Fibroblast of gingiva (primary cell): ENCODE data around the gene SUN5.
"Not testable (repeated sequence)": the region's sequence is repeated elsewhere in the genome, so short reads cannot be mapped to it uniquely, and the experiment has no call there.

Experiments used
- DNase-seq: peaks from one replicate; pipeline ENCODE4 v3.0.0-alpha.2; 2011; ENCODE audit warnings: low read depth

SUN5 gene

GRCh38 chr20:33004141-33004751 lies at the start of gene SUN5:
Gene SUN5 (minus strand): TSS chr20:33004433. CDS start chr20:33004340, 93 bp downstream.
- DNase-seq = no peak

DNA sequence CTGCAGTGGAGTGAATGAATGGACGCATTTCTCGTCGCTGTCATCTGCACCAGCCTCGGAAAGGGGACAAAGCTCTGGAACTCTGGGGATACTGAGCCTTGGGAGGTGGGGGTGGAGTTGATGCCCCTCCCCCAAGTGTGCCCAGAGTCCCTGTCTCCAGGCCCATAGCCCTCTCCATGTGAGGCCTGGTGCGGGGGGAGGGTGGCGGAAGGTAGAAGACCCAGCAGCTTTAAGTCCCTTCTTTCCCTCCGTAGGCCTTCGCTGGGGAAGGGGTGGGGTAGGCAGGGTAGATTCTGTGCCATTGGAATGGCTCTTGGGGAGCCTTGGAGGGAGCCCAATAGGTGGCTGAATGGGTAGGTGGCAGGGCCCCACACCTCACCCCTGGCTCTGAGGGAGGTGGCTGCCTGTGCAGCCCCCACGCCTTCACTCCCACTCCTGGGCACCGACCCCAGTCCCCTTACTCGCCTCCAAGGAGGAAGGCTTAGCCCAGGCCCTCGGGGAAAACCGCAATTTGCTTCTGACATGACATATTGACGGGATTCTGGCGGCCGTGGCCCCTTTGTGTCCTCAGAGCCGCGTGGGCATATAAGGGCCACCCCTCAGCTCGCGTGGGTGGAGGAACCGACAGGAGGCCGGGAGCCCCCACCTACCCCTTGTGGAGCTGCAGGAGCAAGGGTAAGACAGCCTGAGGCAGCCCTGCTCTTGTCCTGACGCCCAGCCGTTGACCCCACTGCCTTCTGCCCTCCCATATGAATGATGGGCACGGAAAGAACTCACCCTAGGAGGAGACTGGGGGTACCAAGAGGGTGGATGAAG lies 49.3 kb upstream of the SUN5 start, which contains the start of gene BPIFB3:
BPIFB3 (plus strand) TSS at position 613 of the 816 bp plus-strand sequence. CDS start 1,533 bp downstream, outside the sequence.
- no peak for DNase-seq

DNA sequence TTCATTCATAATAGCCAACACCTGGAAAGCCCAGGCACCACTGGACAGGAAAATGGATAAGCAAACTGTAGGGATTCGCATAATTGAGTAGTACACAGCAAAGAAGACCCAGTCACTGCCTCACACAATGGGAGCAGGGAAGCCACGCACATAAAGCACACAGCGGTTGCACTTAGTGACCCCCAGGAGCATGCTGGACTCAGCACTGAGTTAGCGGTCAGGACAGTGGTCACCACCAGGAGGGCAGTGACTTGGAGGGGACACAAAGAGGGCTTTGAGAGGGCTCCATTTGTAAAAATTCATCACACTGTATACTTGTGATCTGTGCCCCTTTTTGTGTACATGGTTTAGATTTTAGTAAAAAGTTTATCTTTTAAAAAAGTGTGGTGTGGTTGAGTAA lies 47.1 kb upstream of the SUN5 start:
- DNase-seq = no peak

- no peak for DNase-seq
Measured at GRCh38 chr20:33046412-33046811, 42.2 kb upstream of the SUN5 start.

DNA sequence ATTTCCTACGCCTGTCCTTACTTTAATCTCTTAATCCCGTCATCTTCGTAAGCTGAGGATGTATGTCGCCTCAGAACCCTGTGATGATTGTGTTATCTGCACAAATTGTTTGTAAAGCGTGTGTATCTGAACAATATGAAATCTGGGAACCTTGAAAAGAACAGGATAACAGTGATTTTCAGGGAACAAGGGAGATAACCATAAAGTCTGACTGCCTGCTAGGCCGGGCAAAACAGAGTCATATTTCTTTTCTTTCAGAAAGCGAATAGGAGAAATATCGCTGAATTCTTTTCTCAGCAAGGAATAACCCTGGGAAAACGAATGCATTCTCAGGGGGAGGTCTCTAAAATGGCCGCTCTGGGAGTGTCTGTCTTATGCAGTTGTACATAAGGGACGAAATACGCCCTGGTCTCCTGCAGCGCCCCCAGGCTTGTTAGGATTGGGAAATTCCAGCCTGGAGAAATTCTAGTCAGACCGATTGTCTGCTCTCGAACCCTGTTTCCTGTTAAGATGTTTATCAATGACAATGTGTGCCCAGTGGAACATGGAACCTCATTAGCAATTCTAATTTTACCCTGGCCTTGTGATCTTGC lies 41.0 kb upstream of the SUN5 start:
- not testable (repeated sequence) for DNase-seq

DNA sequence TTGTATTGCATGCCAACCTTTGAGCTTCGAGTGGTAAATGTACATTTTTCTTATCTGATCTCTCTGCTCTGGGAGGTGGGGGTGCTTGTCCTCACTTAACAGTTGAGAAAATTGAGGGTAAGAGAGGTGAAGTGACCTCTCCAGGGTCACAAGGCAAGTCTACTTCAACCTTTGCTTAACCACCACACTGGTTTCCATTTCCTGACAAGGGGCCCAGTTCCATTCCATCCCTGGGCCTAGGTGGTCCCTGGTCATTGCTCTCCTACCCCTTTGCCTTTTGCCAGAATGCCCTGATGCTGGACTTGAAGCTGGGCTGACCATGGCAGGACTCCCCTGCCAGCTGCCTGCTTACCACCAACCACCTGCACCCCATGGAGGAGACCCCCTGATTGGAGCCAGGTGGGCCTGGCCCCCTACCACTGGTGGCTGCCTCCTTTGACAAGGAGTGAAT lies 39.5 kb upstream of the SUN5 start:
- DNase-seq = no peak

DNA sequence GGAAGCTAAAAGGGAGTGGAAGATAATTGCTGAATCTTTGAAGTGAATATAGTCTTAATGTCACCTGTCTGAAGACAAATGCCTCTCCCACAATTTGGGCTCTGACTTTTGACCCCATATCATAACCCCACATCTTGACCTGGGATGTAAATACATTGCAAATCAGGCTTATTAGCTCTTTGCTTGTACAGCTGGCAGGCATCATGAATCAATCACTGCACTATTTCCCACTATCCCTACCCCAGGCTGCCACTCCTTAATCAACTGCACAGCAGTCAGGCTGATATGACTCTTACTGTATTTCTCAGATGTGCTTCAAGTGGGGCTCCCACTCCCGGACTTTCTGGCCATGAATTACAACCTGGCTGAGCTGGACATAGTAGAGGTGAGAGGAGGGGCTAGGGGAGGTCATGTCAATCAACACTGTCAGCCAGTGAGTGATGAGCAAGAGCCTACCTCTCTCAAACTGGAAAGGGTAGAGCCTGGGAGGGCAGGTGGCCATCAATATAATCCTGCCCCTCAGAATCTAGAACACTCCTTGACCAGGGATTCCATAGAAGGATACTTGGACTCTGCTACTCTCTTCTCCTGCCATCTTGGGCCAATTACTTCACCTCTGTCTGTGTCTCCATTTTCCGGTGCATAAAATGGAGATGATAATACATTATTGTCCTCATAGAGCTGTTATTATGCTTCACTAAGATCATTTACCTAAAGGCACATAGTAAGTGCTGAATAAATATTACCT lies 38.9 kb upstream of the SUN5 start:
- no peak for DNase-seq

DNA sequence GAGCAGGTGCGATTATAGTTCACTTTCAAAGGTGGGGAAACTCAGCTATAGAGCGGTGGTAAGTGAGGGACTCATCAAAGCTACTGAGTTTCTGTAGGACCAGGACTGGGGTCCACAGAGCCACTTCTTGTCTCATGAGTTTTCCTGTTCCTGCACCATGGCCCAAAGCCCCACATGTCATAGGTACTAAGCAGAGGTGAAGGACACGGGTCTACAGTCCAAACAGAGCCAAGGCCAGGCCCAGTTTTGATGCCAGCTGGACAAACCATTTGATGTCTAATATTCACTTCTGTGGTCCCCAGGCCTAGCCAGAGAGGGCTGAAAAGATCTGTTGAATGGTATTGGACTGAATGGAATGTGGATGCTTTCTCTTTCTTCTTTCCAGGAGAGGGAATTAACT lies 38.2 kb upstream of the SUN5 start:
- DNase-seq = no peak

GRCh38 chr20:33038243-33038642 lies 34.0 kb upstream of the SUN5 start:
- DNase-seq = no peak

GRCh38 chr20:33037456-33037855 lies 33.2 kb upstream of the SUN5 start:
- DNase-seq = no peak

- DNase-seq = no peak
Measured at GRCh38 chr20:33034901-33035492, 30.8 kb upstream of the SUN5 start.

DNA sequence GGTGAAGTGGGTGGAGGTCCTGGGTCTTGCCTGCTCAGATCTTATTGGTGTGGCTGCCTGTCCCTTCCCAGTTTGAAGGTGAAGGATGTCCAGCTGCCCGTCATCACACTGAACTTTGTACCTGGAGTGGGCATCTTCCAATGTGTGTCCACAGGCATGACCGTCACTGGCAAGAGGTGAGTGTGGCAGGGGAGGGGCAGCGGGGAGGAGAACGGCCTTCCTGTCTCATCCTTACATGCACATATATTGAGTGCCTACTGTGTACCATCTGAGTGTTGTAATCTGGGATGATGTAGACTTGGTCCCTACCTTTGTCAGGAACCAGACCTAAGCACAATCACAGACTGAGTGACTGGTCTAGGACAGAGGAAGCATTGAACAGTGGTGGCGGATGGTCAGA lies 29.9 kb upstream of the SUN5 start:
- no peak for DNase-seq

DNA sequence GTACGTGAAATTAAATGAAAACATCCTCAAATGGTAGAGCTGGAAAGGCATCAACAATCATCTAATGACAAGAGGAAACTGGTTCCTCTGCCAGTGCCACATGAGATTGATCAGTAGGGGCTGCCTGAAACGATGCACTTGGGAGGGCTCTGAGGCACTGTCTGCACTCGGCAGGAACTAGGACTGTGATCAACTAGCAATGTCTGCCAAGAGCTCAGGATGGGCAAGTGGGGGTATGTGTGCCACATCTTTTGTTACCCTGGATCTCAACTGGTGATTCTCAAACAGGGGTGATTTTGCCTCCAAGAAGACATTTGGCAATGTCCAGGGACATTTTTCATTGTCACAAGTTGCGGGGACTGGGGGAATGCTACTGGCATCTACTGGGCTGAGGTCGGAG lies 29.1 kb upstream of the SUN5 start:
- DNase-seq = no peak

DNA sequence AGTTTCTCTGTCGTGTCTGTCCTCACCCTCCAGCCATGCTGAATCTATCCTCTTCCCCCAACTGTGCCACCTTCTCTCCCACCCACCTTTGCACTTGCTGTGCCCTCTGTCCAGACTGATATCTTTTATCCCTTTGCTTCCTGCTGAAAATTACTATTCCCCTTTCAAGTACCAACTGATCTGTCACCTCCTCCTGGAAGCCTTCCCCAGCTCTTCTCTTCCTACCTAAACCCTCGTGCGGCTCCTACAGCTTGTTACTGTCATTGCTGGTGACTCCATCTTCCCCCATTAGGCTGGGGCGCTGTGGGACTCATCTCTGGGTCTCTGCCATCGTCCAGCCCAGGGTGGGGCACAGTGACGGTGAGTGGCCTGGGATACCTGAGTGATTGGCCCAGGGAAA lies 28.3 kb upstream of the SUN5 start:
- no peak for DNase-seq

- DNase-seq = no peak
Measured at GRCh38 chr20:33031531-33031930, 27.3 kb upstream of the SUN5 start, which contains the start of gene BPIFB6. Gene BPIFB6 (plus strand): TSS chr20:33031648. CDS start chr20:33031648, 0 bp downstream.

- no peak for DNase-seq
Measured at GRCh38 chr20:33030569-33030968, 26.3 kb upstream of the SUN5 start.

GRCh38 chr20:33030076-33030475 lies 25.8 kb upstream of the SUN5 start:
- no peak for DNase-seq

DNA sequence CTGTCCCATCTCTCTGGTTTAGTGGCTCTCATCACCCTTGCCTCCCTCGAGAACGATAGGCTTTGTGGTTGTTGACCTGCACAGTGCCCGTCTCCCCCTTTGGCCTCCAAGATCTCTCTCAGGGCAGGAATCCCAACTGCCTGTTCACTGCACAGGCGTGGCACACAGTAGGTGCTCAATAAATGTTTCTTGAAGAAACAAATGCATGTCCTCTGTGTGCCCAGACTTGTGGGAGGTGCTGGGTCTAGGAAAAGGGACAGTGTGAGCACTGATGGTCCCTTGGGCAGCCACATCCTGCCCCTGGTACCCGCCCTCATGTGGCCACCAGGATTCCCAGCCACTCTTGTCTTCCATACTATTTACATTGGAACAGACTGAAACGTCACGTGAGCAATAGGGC lies 24.6 kb upstream of the SUN5 start:
- no peak for DNase-seq

DNA sequence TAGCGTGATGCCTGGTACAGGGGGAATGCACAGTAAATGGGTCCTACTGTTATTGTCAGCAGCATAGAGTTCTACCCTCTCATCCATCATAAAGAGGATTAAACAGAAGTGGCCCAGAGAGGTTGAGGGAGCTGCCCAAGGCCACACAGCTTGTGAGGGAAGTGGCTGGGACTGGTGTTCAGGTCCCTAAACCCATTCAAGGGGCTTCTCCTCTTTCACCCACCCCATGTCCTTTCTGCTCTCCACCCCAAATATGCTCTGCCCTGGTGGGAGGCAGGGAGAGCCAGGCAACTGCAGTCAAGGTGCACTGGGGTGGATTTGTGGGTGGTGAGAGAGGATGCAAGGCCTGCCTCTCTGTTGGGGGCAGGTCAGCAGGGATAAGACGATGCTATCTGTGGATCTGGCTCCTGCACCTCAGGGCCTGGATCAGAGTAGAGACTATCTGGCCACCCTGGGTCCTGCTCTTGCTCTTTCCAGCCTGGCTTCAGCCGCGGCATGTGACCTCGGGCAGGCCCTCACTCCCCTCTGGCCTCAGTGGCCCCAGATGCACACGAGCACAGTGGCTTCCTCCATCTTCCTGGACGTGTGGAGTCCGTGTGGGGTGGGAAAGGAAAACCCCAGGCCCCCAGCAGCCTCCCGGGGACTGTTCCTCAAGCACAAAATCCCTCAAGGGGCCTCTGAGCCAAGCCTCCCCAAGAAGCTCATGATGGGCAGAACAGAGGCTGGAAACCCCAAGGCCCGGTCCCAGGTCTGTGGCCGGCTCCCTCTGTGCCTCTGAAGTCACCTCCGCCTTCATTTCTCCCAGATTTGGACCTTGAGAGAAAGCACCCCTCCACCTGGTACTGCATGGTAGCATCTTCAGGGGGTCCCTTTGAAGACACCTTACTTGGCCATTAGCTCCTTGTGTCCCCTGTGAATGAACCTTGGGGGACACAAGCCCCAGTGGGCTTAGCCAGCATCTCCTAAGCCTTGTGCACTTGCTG lies 23.8 kb upstream of the SUN5 start:
- DNase-seq = no peak
